B cell (primary cell): ENCODE data around the gene RAB31. TPM values are rescaled to one million over a fixed set of nuclear protein-coding genes. Genes with fewer than 3 reads are reported as not detected.

ENCODE experiments used
- ATAC-seq: fragments of 200-7000 bp; cut with Tn5 transposase; one replicate; pipeline ENCODE4 v1.10.0; 2021; ENCODE audit warnings: low read depth, mild to moderate bottlenecking, moderate number of reproducible peaks, moderate library complexity
- CTCF ChIA-PET: fragments of 350-600 bp; sonication (Branson Sonifier 250); formaldehyde crosslinking; loops from one replicate; lab custom pipeline; 2021; ENCODE audit warnings: antibody characterized with exemption, inconsistent platforms; lab: Charles Lee
- POLR2A ChIA-PET: fragments of 350-600 bp; sonication (Branson Sonifier 250); formaldehyde crosslinking; loops from one replicate; lab custom pipeline; 2021; ENCODE audit warnings: antibody characterized with exemption; lab: Charles Lee
- DNase-seq: peaks from one replicate; pipeline ENCODE4 v3.0.0; 2013
- H2AFZ ChIP-seq: 2 replicates; pipeline ENCODE4 v1.6.1; 2012; ENCODE audit warnings: mild to moderate bottlenecking, low read depth, low read length; ENCODE audit not compliant: insufficient read depth, poor library complexity, severe bottlenecking
- H3K27ac ChIP-seq, 2 donors: 1 replicate in 1 of 2; 2 replicates in 1 of 2; pipeline ENCODE4 v1.5.1; 2012 to 2013; ENCODE audit warnings: low read length in 2 of 2, mild to moderate bottlenecking in 2 of 2, moderate library complexity in 1 of 2
- H3K27me3 ChIP-seq, 4 experiments: fragments of 200-600 bp in 1 of 4; sonication (generic) in 1 of 4; replicated peaks in 1 of 4; 1 replicate in 2 of 4; 2 replicates in 2 of 4; pipeline versions ENCODE4 v1.6.1 to v1.7.0; 2013 to 2016; ENCODE audit warnings: low read length in 3 of 4, mild to moderate bottlenecking in 2 of 4, mixed read lengths in 1 of 4, moderate library complexity in 1 of 4; ENCODE audit not compliant: insufficient read depth in 4 of 4, control insufficient read depth in 3 of 4; ENCODE audit errors: control extremely low read depth in 1 of 4
- H3K36me3 ChIP-seq, 2 experiments: replicated peaks in 1 of 2; 1 replicate in 1 of 2; 2 replicates in 1 of 2; pipeline versions ENCODE4 v1.6.1 to v1.7.1; 2013; ENCODE audit warnings: low read length in 1 of 2; ENCODE audit not compliant: insufficient read depth in 2 of 2, control insufficient read depth in 1 of 2; ENCODE audit errors: control extremely low read depth in 1 of 2, extremely low read depth in 1 of 2
- H3K4me1 ChIP-seq, 2 donors: fragments of 200-600 bp in 1 of 2; sonication (generic) in 1 of 2; 1 replicate in 1 of 2; 2 replicates in 1 of 2; pipeline versions ENCODE4 v1.5.1 to v1.6.1; 2013 to 2017; ENCODE audit warnings: low read length in 2 of 2; ENCODE audit not compliant: control insufficient read depth in 2 of 2, insufficient read depth in 2 of 2
- H3K4me2 ChIP-seq: replicated peaks from 2 replicates; pipeline ENCODE3; 2012; ENCODE audit warnings: mild to moderate bottlenecking, low read depth, low read length; ENCODE audit not compliant: poor library complexity, severe bottlenecking
- H3K4me3 ChIP-seq, 5 experiments: fragments of 200-600 bp in 1 of 5; sonication (generic) in 1 of 5; 1 replicate in 3 of 5; 2 replicates in 2 of 5; pipeline versions ENCODE4 v1.5.1 to v1.7.0; 2011 to 2016; ENCODE audit warnings: low read length in 4 of 5, mild to moderate bottlenecking in 4 of 5, low read depth in 2 of 5, control low read depth in 1 of 5, moderate library complexity in 1 of 5; ENCODE audit not compliant: insufficient read depth in 1 of 5; ENCODE audit errors: control extremely low read depth in 1 of 5, extremely low read depth in 1 of 5
- H3K79me2 ChIP-seq: fragments of 200-600 bp; sonication (generic); one replicate; pipeline ENCODE4 v1.6.0; 2016; ENCODE audit warnings: low read length; ENCODE audit not compliant: control insufficient read depth, insufficient read depth
- H3K9ac ChIP-seq: fragments of 200-600 bp; sonication (generic); 2 replicates; pipeline ENCODE4 v1.6.1; 2017; ENCODE audit warnings: mild to moderate bottlenecking, low read length, moderate library complexity
- H3K9me3 ChIP-seq, 3 donors: one replicate each; pipeline versions ENCODE4 v1.6.1 to v1.7.1; 2013; ENCODE audit warnings: low read length in 2 of 3; ENCODE audit not compliant: control insufficient read depth in 2 of 3, insufficient read depth in 1 of 3; ENCODE audit errors: control extremely low read depth in 1 of 3
- H4K20me1 ChIP-seq: 2 replicates; pipeline ENCODE4 v1.6.0; 2012; ENCODE audit warnings: mild to moderate bottlenecking, low read length; ENCODE audit not compliant: insufficient read depth, control insufficient read depth, poor library complexity, severe bottlenecking
- H3K27ac Mint-ChIP-seq: one replicate; pipeline ENCODE4 v1.8.0; 2021; ENCODE audit warnings: mixed read lengths
- H3K27me3 Mint-ChIP-seq: one replicate; pipeline ENCODE4 v1.8.0; 2021; ENCODE audit warnings: mixed read lengths
- H3K4me1 Mint-ChIP-seq: one replicate; pipeline ENCODE4 v1.8.0; 2021; ENCODE audit warnings: mixed read lengths
- H3K4me3 Mint-ChIP-seq: one replicate; pipeline ENCODE4 v1.8.0; 2021; ENCODE audit warnings: mixed read lengths
- H3K9me3 Mint-ChIP-seq: one replicate; pipeline ENCODE4 v1.8.0; 2022; ENCODE audit warnings: mixed read lengths; ENCODE audit not compliant: insufficient read depth
- CTCF ChIP-seq: fragments of 200-600 bp; IDR thresholded peaks from one replicate; pipeline ENCODE4 v1.8.0; 2022; ENCODE audit warnings: antibody characterized with exemption, mild to moderate bottlenecking
- EZH2 ChIP-seq: IDR thresholded peaks from 2 replicates; pipeline ENCODE4 v1.6.1; 2012; ENCODE audit warnings: borderline replicate concordance, low read depth, mild to moderate bottlenecking, moderate library complexity, low read length; ENCODE audit not compliant: insufficient read depth, poor library complexity, severe bottlenecking
- WGBS: methylation state at CpG from one replicate; pipeline ENCODE4 v1.1.5; 2013; ENCODE audit warnings: missing lambda C conversion rate; ENCODE audit not compliant: insufficient coverage; 5-methylcytosine and 5-hydroxymethylcytosine counted together
- intact Hi-C: fragments of 100-400 bp; cut with micrococcal nuclease; formaldehyde crosslinking; loops from one replicate; pipeline ENCODE4 v1.10.0; 2022
- polyA plus RNA-seq: library from polyadenylated mRNA; depleted of rRNA; stranded (reverse); fragments of >200 nt; gene quantifications from 2 replicates; pipeline ENCODE4 v1.2.3, GENCODE V29; 2012
- total RNA-seq, 2 donors: library from RNA; stranded (reverse); fragments of 120-200 nt in 1 of 2; gene quantifications; 1 replicate in 1 of 2; 2 replicates in 1 of 2; pipeline versions ENCODE4 v1.2.3 to v1.2.4, GENCODE V29; 2013 to 2022

The RAB31 gene
- total and polyA plus RNA-seq, 2 donors (not counting 1 experiment from before 2014, with no cell fraction given) = 15.5 to 44.6 TPM

- Histone ChIP-seq H3K4me2 (peak overlapping the region; percentile 16), H3K27me3 (no peaks in the 10 kb centered on the region), H3K9me3 (no peaks in the 10 kb centered on the region), H3K27ac (no peak overlapping the region), H3K4me1 (peaks cover 0 to 13% of the 10 kb centered on the region in 2 donors), H4K20me1 (peaks cover 27% of the 10 kb centered on the region), H3K79me2 (peaks cover 28% of the 10 kb centered on the region), H2AFZ (no peak overlapping the region), H3K4me3 (no peak overlapping the region), H3K36me3 (peaks cover 0 to 3% of the 10 kb centered on the region in 2 experiments), H3K9ac (no peak overlapping the region)
- ChIA-PET POLR2A (no interaction called here), CTCF (interaction anchor here (1.3 to 1.8 kb wide), 2 partner anchors 74 to 160 kb away, joined by 3 to 13 read pairs; no protein-coding TSS in a partner anchor)
- Mint-ChIP-seq H3K4me1 (peaks cover 26% of the 10 kb centered on the region), H3K9me3 (peaks cover 2% of the 10 kb centered on the region), H3K4me3 (no peak overlapping the region), H3K27me3 (no peaks in the 10 kb centered on the region), H3K27ac (no peak overlapping the region)
- WGBS = 82% methylated on average over 14 of the region's 14 CpGs
- no peak for DNase-seq
- intact Hi-C loops = loop anchor here (1.0 to 5.0 kb wide), 3 partner anchors 65 to 197 kb away; partner anchors contain the start of gene RAB31
- TF ChIP-seq CTCF (no peak), EZH2 (no peak)
- no peak for ATAC-seq
Measured at GRCh38 chr18:9771977-9772660, 64.0 kb downstream of the RAB31 start.
